Esophagus muscularis mucosa (tissue), 4 donors: Measurements from ENCODE around the gene NCMAP. TPM values are rescaled to one million over a fixed set of nuclear protein-coding genes. Genes with fewer than 3 reads are reported as not detected.

ENCODE experiments used
- DNase-seq: peaks from one replicate; pipeline ENCODE4 v3.0.0-alpha.2; 2017; ENCODE audit errors: extremely low spot score
- H3K27ac ChIP-seq, 4 donors: fragments of 200-600 bp; sonication (generic); replicated peaks in 1 of 4; 1 replicate in 3 of 4; 2 replicates in 1 of 4; pipeline ENCODE4 v1.5.1; 2016 to 2019; ENCODE audit warnings: mild to moderate bottlenecking in 1 of 4
- H3K27me3 ChIP-seq, 4 donors: fragments of 200-600 bp; sonication (generic); one replicate each; pipeline versions ENCODE4 v1.5.1 to v1.6.0; 2016 to 2019
- H3K36me3 ChIP-seq, 4 donors: fragments of 200-600 bp; sonication (generic); one replicate each; pipeline ENCODE4 v1.5.1; 2016 to 2019
- H3K4me1 ChIP-seq, 4 donors: fragments of 200-600 bp; sonication (generic); one replicate each; pipeline ENCODE4 v1.5.1; 2016 to 2019
- H3K4me3 ChIP-seq, 4 donors: fragments of 200-600 bp; sonication (generic); 1 replicate in 2 of 4; 2 replicates in 2 of 4; pipeline ENCODE4 v1.5.1; 2016 to 2019; ENCODE audit warnings: mild to moderate bottlenecking in 4 of 4, moderate library complexity in 1 of 4
- H3K9me3 ChIP-seq, 4 donors: fragments of 200-600 bp; sonication (generic); 1 replicate in 3 of 4; 2 replicates in 1 of 4; pipeline ENCODE4 v1.5.1; 2016 to 2019
- CTCF ChIP-seq, 3 experiments: fragments of 200-600 bp in 2 of 3; fragments of 450-650 bp in 1 of 3; sonication (generic) in 2 of 3; IDR thresholded peaks; one replicate each; pipeline ENCODE4 v1.5.1; 2017 to 2019; ENCODE audit warnings: antibody characterized with exemption in 3 of 3, mild to moderate bottlenecking in 2 of 3, moderate library complexity in 1 of 3
- EP300 ChIP-seq: sonication (generic); formaldehyde crosslinking; IDR thresholded peaks from one replicate; pipeline ENCODE4 v1.6.1; 2017; ENCODE audit warnings: antibody characterized with exemption
- POLR2A ChIP-seq: fragments of 450-650 bp; IDR thresholded peaks from one replicate; pipeline ENCODE4 v1.6.1; 2017; ENCODE audit warnings: antibody characterized with exemption, moderate library complexity, mild to moderate bottlenecking, low read depth
- POLR2AphosphoS5 ChIP-seq, 2 donors: sonication (generic); formaldehyde crosslinking; IDR thresholded peaks; one replicate each; pipeline ENCODE4 v1.6.1; 2017; ENCODE audit warnings: antibody characterized with exemption in 2 of 2
- WGBS: methylation state at CpG from one replicate; pipeline ENCODE4 v1.1.5; 2018; 5-methylcytosine and 5-hydroxymethylcytosine counted together
- intact Hi-C: fragments of 100-400 bp; cut with DNase I; formaldehyde crosslinking; loops from one replicate; pipeline ENCODE4 v1.15.1; 2023
- total RNA-seq, 4 donors: library from RNA; depleted of rRNA; stranded (reverse); fragments of >200 nt; gene quantifications; one replicate each; pipeline versions ENCODE4 v1.1.0 to v1.2.1, GENCODE V29; 2016

The NCMAP gene
- total RNA-seq, 4 donors from 2014 or later = 0.17 to 0.65 (median 0.34) TPM; not detected in 1

- Histone ChIP-seq H3K4me1 (peaks cover 0 to 6% (median 1%) of the 10 kb centered on the region in 4 donors), H3K36me3 (no peaks in the 10 kb centered on the region), H3K9me3 (no peaks in the 10 kb centered on the region), H3K27me3 (peaks cover 0 to 10% (median 0%) of the 10 kb centered on the region in 4 donors), H3K27ac (no peak overlapping the region), H3K4me3 (no peak overlapping the region)
- no peak for DNase-seq
- intact Hi-C loops = loop anchor here (10.0 kb wide), 2 partner anchors 131 to 431 kb away; partner anchors contain the start of gene RCAN3
- 15% methylated on average over 4 of the region's 4 CpGs for WGBS
- TF ChIP-seq CTCF (IDR thresholded peaks at IDR 0.05) = peak; percentile 41 to 54 (median 45)
- TF ChIP-seq EP300 = no peak
- TF ChIP-seq POLR2AphosphoS5 (IDR thresholded peaks at IDR 0.05) = no peak
- no peak for TF ChIP-seq POLR2A
Measured at GRCh38 chr1:24635195-24635843, 79.4 kb downstream of the NCMAP start.

- WGBS = 65% methylated on average over 3 of the region's 3 CpGs
- no peaks in the 10 kb centered on the region for H3K36me3 ChIP-seq
Measured at GRCh38 chr1:24636661-24637357, 80.9 kb downstream of the NCMAP start.

GRCh38 chr1:24639094-24639493, 83.2 kb downstream of the NCMAP start:
- Histone ChIP-seq H3K4me3 (no peak overlapping the region), H3K27me3 (no peaks in the 10 kb centered on the region), H3K27ac (no peak overlapping the region), H3K4me1 (peaks cover 14 to 22% (median 16%) of the 10 kb centered on the region in 4 donors), H3K36me3 (no peaks in the 10 kb centered on the region), H3K9me3 (no peaks in the 10 kb centered on the region)
- WGBS = 85% methylated on average over 2 of the region's 2 CpGs
- no peak for TF ChIP-seq EP300
- no peak for TF ChIP-seq CTCF (IDR thresholded peaks at IDR 0.05)
- no peak for TF ChIP-seq POLR2A
- no peak for TF ChIP-seq POLR2AphosphoS5 (IDR thresholded peaks at IDR 0.05)
- intact Hi-C loops = loop anchor here (10.0 kb wide), 2 partner anchors 134 to 434 kb away; partner anchors contain the start of gene RCAN3
- DNase-seq = no peak

More at GRCh38 chr1:24636661-24637357, 80.9 kb downstream of the NCMAP start:
- DNase-seq = no peak
- TF ChIP-seq CTCF (IDR thresholded peaks at IDR 0.05) = no peak
- no peak for TF ChIP-seq EP300
- TF ChIP-seq POLR2AphosphoS5 (IDR thresholded peaks at IDR 0.05) = no peak
- no peak for TF ChIP-seq POLR2A
- Histone ChIP-seq H3K4me3 (no peak overlapping the region), H3K9me3 (no peaks in the 10 kb centered on the region), H3K27me3 (peaks cover 0 to 8% (median 0%) of the 10 kb centered on the region in 4 donors), H3K27ac (no peak overlapping the region), H3K4me1 (peaks cover 7 to 15% (median 11%) of the 10 kb centered on the region in 4 donors)
- intact Hi-C loops = loop anchor here (10.0 kb wide), 2 partner anchors 132 to 432 kb away; partner anchors contain the start of gene RCAN3

GRCh38 chr1:24639881-24640280, 84.0 kb downstream of the NCMAP start:
- Histone ChIP-seq H3K4me3 (no peak overlapping the region), H3K27ac (peak overlapping the region in 1 of 4 donors; percentile 31), H3K4me1 (peaks cover 22 to 30% (median 23%) of the 10 kb centered on the region in 4 donors), H3K9me3 (no peaks in the 10 kb centered on the region), H3K36me3 (no peaks in the 10 kb centered on the region), H3K27me3 (no peaks in the 10 kb centered on the region)
- intact Hi-C loops = loop anchor here (5.0 to 10.0 kb wide), 3 partner anchors 135 to 435 kb away; partner anchors contain the start of genes NIPAL3 and RCAN3
- WGBS = 74% methylated on average over 4 of the region's 4 CpGs
- TF ChIP-seq POLR2AphosphoS5 (IDR thresholded peaks at IDR 0.05) (no peak), POLR2A (no peak), EP300 (no peak), CTCF (IDR thresholded peaks at IDR 0.05) (no peak)
- DNase-seq = no peak
